Panc1 (cell line): ENCODE measurements around the gene ABCC12. TPM values are rescaled to one million over a fixed set of nuclear protein-coding genes. Genes with fewer than 3 reads are reported as not detected.

Source experiments
- ATAC-seq: fragments of 200-7000 bp; cut with Tn5 transposase; 2 replicates; pipeline ENCODE4 v1.9.1; 2020; ENCODE audit warnings: mild to moderate bottlenecking, moderate library complexity
- BruUV-seq: library from RNA; stranded (reverse); fragments of 400-500 nt; replicated peaks from 2 replicates; lab custom pipeline; 2021; lab: Mats Ljungman, UMichigan
- CTCF ChIA-PET: fragments of 300-600 bp; sonication (Branson Sonifier 250); formaldehyde crosslinking; loops from one replicate; lab custom pipeline; 2022; ENCODE audit warnings: antibody characterized with exemption; lab: Charles Lee
- POLR2A ChIA-PET: fragments of 300-600 bp; sonication (Branson Sonifier 250); formaldehyde crosslinking; loops from one replicate; lab custom pipeline; 2022; ENCODE audit warnings: antibody characterized with exemption; lab: Charles Lee
- DNase-seq: peaks from one replicate; pipeline ENCODE4 v3.0.0-alpha.2; 2010; ENCODE audit warnings: low read depth, low spot score
- H3K27ac ChIP-seq: 2 replicates; pipeline ENCODE4 v1.5.1; 2011; ENCODE audit warnings: mild to moderate bottlenecking, low read length, inconsistent platforms
- H3K27me3 ChIP-seq: fragments of 200-500 bp; sonication (Bioruptor generic); 2 replicates; pipeline ENCODE4 v1.6.0; 2014; ENCODE audit warnings: low read length, inconsistent platforms; ENCODE audit not compliant: control insufficient read depth, insufficient read depth
- H3K36me3 ChIP-seq: fragments of 200-500 bp; sonication (Bioruptor generic); 2 replicates; pipeline ENCODE4 v1.5.1; 2014; ENCODE audit warnings: inconsistent platforms, mild to moderate bottlenecking, low read length, moderate library complexity; ENCODE audit not compliant: control insufficient read depth, insufficient read depth
- H3K4me1 ChIP-seq: 2 replicates; pipeline ENCODE4 v1.5.1; 2011; ENCODE audit warnings: inconsistent platforms, mild to moderate bottlenecking, low read length, moderate library complexity; ENCODE audit not compliant: control insufficient read depth, insufficient read depth
- H3K4me3 ChIP-seq, 2 experiments: 2 replicates each; pipeline ENCODE4 v1.5.1; 2011 to 2012; ENCODE audit warnings: low read depth in 2 of 2, low read length in 2 of 2, mild to moderate bottlenecking in 2 of 2, inconsistent platforms in 1 of 2, moderate library complexity in 1 of 2
- H3K9me3 ChIP-seq: fragments of 200-500 bp; sonication (Bioruptor generic); 2 replicates; pipeline ENCODE4 v1.5.1; 2014; ENCODE audit warnings: low read depth, mild to moderate bottlenecking, inconsistent platforms, low read length, moderate library complexity; ENCODE audit not compliant: control insufficient read depth, insufficient read depth
- CTCF ChIP-seq: fragments of 450-650 bp; IDR thresholded peaks from 2 replicates; pipeline ENCODE4 v1.5.1; 2017; ENCODE audit warnings: mild to moderate bottlenecking
- POLR2AphosphoS5 ChIP-seq: IDR thresholded peaks from 2 replicates; pipeline ENCODE4 v1.6.1; 2012; ENCODE audit warnings: mild to moderate bottlenecking, low read depth, low read length, moderate library complexity
- REST ChIP-seq, 2 experiments: IDR thresholded peaks; 2 replicates each; pipeline ENCODE4 v1.6.1; 2011 to 2012; ENCODE audit warnings: low read depth in 2 of 2, control low read depth in 1 of 2, low read length in 1 of 2, mild to moderate bottlenecking in 1 of 2, moderate library complexity in 1 of 2; ENCODE audit not compliant: insufficient read depth in 1 of 2
- SIN3A ChIP-seq: IDR thresholded peaks from 2 replicates; pipeline ENCODE4 v1.6.1; 2012; ENCODE audit warnings: low read depth, mild to moderate bottlenecking, low read length, moderate library complexity, borderline replicate concordance; ENCODE audit not compliant: insufficient read depth
- TCF7L2 ChIP-seq: IDR thresholded peaks from 2 replicates; pipeline ENCODE4 v1.6.1; 2011; ENCODE audit warnings: mild to moderate bottlenecking, low read depth, low read length, inconsistent platforms
- in situ Hi-C: cut with HindIII; loops from 2 replicates; pipeline ENCODE4 v1.10.0; 2016; ENCODE audit warnings: low sequenced_read_pairs, low pct_unique_long_range_greater_than_20kb
- intact Hi-C: fragments of 100-400 bp; cut with micrococcal nuclease; formaldehyde crosslinking; loops from one replicate; pipeline ENCODE4 v1.10.0; 2022; ENCODE audit not compliant: unreplicated experiment
- total RNA-seq: library from RNA; stranded (reverse); gene quantifications from one replicate; pipeline ENCODE4 v1.2.1, GENCODE V29; 2021; ENCODE audit not compliant: unreplicated experiment

Gene ABCC12
- total RNA-seq, 1 experiment from 2014 or later: not detected

GRCh38 chr16:48124266-48124665 lies 31.5 kb downstream of the ABCC12 start:
- ChIA-PET CTCF (no interaction called here), POLR2A (no interaction called here)
- H3K9me3 ChIP-seq: no peaks in the 10 kb centered on the region
- H3K27ac ChIP-seq: peak overlapping the region; percentile 81
- no peak overlapping the region for H3K4me3 ChIP-seq
- no peak for ATAC-seq
- H3K4me1 ChIP-seq: peaks cover 23% of the 10 kb centered on the region
- DNase-seq: no peak
- in situ Hi-C loops (no loop called here), intact Hi-C loops (no loop called here)
- H3K27me3 ChIP-seq: no peaks in the 10 kb centered on the region
- H3K36me3 ChIP-seq: no peaks in the 10 kb centered on the region
- BruUV-seq: no TSS peak
- TF ChIP-seq CTCF (no peak), POLR2AphosphoS5 (no peak)

- Histone ChIP-seq H3K4me3 (no peak overlapping the region), H3K9me3 (no peaks in the 10 kb centered on the region), H3K27ac (peak overlapping the region; percentile 81), H3K27me3 (no peaks in the 10 kb centered on the region), H3K4me1 (peaks cover 23% of the 10 kb centered on the region), H3K36me3 (no peaks in the 10 kb centered on the region)
- in situ Hi-C loops (no loop called here), intact Hi-C loops (no loop called here)
- POLR2A ChIA-PET: no interaction called here
- CTCF ChIA-PET: no interaction called here
- TF ChIP-seq POLR2AphosphoS5 (peak; percentile 61; the same call in 1 of the 2 replicates), TCF7L2 (no peak), SIN3A (no peak), CTCF (no peak), REST (IDR thresholded peaks at IDR 0.05; ENCODE audit: insufficient read depth in 1 of 2, low read depth in 2 of 2, low read length in 1 of 2) (no peak)
- ATAC-seq (peak; percentile 77), DNase-seq (peak; percentile 97)
- BruUV-seq: no TSS peak
Observed at GRCh38 chr16:48123104-48123788, 32.5 kb downstream of the ABCC12 start.
